NAMALWA (cell line): Measurements from ENCODE around the gene FSTL3.
"Not testable (repeated sequence)": the region's sequence is repeated elsewhere in the genome, so short reads cannot be mapped to it uniquely, and the experiment has no call there.

Experiments
- DNase-seq: peaks from one replicate; pipeline ENCODE4 v3.0.0-alpha.2; 2015; ENCODE audit warnings: low spot score

Gene FSTL3

DNA sequence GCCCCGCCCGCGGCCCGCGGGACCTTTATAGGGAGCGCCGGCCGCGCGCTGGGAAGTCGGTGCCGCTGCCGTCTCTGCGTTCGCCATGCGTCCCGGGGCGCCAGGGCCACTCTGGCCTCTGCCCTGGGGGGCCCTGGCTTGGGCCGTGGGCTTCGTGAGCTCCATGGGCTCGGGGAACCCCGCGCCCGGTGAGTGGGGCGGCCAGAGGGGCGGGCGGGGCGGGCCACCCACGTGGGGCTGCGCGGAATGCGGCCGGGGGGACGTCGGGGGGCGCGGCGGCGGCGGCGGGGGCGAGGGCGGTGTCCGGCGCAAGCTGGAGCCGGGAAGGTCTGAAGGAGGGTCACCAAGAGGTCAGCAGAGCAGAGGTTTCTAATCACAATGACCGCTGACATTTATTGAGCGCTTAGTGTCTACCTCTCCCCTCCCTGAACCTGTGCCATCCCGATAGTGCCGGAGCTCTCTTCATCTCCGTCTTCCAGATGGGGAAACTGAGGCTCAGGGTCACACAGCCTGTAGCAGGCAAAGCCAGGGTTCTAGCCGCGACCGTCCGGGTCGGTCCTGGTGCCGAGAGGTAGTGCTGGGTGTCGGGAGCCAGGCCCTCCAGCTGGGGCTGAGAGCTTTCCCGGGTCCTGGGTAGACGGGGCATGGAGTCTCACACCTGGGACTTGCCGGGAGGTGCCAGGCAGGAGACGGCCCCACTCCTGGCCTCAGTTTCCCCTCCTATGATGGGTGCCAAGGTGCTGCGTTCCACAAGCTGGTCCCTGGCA is at the start of gene FSTL3:
TSS of gene FSTL3 (plus strand) at position 54 of the 767 bp plus-strand sequence. CDS start at position 86, 32 bp downstream.
- DNase-seq = no peak

DNA sequence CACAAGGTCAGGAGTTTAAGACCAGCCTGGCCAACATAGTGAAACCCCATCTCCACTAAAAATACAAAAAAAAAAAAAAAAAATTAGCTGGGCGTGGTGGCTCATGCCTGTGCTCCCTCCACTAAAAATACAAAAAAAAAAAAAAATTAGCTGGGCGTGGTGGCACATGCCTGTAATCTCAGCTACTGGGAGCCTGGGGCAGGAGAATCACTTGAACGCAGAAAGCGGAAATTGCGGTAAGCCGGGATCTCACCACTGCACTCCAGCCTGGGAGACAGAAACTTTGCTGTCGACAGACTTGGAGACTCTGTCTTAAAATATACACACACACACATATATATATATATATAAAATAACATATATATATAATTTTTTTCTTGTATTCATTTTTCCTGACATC is 49.6 kb upstream of the FSTL3 start:
- DNase-seq = not testable (repeated sequence)

DNA sequence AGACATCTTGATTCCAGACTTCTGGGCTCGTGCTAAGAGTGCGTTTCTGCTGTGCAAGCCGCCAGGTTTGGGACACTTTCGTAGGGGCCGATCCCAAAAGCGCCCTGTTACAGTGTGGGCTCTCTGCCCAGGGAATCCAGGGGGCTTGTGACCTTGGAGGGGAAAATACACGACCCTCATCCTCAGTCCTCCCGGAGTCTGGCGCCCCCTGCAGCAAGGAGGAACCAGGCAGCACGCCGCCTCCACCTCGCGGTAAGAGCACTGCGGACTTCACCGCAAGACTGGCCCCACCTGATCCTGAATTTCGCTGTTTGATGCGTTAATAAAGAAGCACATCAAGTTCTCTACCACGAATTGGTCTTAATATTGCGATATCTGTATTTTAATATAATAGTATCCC is 48.0 kb upstream of the FSTL3 start:
- no peak for DNase-seq

DNA sequence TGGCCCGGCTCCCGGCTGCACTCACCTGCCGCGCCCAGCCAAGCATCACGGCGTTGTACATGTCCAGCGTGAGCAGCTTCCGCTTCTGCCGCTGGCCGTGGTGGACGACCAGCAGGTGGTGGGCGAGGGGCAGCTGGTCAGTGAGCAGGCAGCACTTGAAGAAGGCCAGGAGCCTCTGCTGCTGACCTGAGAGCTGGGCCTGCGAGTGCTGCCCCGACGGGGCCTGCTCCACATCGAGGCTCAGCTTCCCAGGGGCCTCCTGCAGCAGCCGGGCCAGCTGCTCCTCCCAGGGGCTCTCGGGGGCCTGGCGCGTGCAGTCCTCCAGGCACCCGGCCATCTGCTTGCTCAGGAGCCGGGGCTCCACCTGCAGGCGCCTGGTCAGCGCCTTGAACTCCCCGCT is 46.7 kb upstream of the FSTL3 start:
- DNase-seq = not testable (repeated sequence)

DNA sequence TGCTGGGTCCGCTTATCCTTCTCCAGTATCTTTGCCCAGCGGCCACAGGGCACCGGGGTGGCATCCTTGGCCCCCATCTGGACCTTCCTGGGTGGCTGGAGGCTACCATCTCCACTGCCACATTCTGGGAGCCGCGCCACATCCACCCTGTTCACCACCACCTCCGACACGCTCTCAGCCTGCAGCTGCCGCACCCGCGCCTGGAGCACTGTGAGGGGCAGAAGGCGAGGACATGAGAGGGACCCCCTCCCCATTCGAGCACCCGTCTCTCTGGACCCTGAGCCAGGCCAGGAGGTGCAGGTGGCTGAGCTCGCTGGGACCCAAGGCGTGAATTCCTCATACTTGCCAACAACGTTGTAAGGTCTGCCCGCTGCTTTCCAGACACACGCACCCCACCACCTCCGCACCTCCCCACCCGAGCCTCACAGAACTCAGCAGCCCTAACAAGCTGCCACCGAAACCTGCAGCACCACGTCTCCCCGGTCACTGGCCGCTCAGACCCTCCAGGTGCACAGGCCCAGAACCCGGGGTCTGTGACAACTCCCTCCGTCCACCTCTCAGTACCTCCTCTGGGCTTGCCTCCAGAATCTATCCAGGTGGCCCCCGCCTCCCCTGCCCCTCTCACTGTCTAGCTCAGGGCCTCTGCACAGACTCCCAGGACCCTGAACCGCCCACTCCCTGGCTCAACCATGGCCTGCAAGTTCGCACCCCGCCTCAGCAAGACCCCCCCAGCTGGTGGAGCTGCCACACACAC is 46.1 kb upstream of the FSTL3 start:
- DNase-seq = no peak

DNA sequence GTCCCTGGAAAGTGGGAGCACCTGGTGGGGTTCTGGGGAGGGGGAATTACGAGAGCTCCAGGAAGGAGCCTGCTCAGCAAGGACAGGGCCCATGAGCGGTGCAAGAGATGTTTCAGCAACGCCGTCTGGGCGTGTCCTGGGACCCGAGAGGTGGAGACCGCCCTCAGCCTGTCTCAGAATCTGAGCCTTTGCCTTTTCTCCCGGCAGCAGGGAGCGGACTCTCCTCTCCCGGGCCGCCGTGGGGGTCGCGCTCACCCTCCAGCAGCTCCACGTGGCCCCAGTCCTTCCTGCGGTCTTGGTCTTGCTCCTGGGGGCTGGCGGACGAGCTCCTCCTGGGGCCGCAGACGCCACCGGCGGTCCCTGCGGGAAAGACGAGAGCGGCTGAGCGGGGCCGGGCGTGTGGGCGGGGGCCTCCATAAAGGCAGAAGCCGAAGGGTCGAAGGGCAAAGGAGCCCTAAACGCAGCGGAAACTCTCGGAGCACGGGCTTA is 43.6 kb upstream of the FSTL3 start:
- DNase-seq = peak; percentile 71

DNA sequence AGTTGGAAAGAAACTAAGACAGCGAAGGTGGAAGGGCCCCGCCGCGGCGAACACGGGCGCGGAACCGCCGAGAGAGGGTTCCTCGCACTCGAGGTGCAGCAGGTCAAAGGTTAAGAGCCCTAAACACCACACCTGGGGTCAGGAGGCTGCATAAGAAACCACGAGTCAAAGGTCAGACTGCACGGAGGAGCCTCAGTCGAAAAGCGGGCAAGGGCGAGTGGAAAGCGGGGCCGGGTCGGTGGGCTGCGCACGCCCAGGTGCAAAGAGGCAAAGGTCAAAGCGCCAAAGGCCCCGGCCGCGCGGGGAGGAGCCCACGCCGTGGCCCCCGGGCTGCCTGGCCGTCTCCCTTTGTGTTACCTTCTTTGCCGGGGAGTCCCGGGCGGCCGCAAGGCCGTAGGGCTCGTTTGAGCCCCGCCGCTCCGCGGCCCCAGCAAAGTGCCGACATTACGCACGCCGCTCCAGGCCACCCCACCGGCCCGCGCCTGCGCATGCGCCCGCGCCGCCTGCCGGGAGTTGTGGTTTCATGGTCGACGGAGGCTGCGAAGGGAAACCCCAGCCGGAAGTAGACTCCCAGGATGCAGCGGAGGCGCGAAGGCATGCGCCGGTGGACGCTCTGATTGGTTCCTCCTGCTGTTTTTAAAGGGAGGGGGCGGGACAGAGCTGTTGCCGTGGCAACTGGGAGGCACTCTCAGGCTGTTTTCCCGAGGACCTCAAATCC is 43.0 kb upstream of the FSTL3 start, which contains the start of gene POLRMT:
TSS of gene POLRMT (minus strand) at position 470 of the 718 bp plus-strand sequence. CDS start at position 445, 25 bp downstream.
- peak; percentile 98 for DNase-seq

DNA sequence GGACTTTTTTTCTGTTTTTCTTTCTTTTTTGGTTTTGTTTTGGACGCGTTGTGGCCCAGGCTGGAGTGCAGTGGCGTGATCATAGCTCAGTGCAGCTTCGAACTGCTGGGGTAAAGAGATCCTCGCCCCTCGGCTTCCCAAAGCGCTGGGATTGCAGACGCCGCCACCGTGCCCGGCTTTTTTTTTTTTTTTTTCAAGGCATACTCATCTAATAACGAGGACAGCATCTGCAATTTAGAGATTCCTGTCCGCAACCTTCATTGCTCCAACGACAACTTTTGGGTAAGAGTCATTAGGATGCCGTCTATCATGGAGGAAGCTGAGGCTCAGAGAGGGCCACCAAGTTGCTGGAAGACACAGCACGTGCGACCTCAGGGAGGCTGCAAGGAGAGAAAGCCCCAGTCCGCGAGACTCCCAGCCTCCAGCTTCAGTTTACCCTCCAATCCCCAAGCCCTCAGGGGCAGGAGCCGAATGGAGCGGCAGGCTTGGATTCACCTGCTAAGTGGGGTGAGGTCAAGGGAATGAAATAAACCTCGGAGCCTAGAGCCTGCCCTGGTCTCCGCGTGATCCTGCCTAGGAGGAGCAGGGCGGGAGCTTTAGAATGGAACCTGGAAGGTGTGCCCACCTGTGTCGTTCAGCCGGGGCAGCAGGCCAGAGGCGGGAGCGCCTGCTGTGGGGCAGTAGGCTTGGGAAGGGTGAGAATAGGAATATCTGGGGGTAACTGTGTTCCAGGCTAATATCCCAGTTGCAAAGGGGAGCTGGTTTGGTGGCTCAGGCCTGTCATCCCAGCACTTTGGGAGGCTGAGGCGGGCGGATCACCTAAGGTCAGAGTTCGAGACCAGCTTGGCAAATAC is 42.2 kb upstream of the FSTL3 start:
- DNase-seq = peak; percentile 53

DNA sequence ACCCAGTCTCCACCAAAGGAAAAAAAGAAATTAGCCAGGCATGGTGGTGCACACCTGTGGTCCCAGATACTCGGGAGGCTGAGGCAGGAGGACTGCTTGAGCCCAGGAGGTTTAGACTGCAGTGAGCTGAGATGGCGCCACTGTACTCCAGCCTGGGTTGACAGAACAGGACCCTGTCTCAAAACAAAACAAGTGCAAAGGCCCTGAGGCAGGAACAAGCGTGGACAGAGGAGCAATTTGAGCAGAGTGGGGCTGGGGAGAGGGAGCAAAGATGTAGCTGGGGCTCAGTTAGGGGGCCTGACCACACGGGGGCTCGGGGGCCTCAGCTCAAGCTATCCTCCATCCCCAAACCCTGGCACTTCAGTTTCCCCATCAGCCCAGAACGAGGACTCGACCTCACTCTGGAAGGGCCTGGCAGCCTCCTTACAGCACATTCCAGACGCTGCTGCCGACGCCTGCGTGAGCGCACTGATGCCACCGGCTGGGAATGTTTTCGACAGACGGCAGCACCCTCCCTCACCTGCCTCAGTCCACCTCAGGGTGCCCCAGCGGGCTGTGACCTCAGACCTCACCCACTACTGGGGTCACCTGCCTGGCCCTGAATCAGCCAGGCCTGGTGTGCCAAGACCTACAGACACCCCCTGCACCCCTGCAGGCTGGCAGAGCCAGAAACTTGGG is 41.1 kb upstream of the FSTL3 start:
- no peak for DNase-seq

DNA sequence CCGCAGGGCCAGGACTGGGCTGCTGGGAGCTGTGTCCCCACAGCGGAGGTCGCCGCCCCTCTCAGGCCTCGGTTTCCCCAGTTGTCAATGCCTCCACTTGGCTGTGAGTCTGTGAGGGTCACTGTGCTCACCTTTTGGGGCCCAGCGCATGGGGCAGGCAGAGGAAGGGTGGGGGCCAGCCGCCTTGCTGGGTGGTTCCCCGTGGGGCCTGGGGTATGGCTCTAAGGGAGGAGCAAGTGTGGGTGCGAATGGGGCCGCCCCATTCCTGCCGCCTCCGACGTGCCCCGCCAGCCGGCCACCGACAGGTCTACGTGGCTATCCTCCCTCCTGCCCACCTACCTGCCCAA is 37.3 kb upstream of the FSTL3 start:
- DNase-seq = no peak

DNA sequence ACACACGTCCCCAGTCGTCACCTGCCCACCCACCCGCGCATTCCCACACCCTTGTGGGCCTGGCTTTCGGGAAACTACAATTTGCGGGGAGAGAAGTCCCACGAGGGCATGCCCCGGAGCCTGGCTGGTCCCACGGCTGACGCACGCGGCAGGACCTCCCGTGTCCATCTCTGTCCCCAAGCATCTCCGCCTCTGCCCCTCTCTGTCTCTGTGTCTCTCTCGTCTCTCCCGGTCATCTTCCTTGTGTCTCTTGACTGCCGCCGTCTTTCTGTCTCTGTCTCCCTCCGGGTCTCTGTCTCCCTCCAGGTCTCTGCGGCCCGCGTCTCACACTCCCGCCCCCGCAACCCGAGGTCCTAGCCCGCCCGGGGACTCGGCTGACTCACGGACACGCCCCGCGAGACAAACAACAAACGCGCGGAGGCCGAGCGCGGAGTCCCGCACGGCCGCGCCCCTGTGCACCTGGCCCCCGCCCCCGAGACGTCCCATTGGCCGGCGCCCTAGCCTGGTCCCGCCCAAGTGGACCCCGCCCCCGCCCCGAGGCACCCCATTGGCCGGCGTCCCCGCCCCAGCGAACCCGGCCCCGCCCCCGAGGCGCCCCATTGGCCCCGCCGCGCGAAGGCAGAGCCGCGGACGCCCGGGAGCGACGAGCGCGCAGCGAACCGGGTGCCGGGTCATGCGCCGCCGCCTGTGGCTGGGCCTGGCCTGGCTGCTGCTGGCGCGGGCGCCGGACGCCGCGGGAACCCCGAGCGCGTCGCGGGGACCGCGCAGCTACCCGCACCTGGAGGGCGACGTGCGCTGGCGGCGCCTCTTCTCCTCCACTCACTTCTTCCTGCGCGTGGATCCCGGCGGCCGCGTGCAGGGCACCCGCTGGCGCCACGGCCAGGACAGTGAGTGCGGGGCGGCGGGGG is 36.7 kb upstream of the FSTL3 start, which contains the start of gene FGF22:
TSS of gene FGF22 (plus strand) at position 627 of the 908 bp plus-strand sequence. CDS start at position 674, 47 bp downstream.
- DNase-seq = peak; percentile 89

DNA sequence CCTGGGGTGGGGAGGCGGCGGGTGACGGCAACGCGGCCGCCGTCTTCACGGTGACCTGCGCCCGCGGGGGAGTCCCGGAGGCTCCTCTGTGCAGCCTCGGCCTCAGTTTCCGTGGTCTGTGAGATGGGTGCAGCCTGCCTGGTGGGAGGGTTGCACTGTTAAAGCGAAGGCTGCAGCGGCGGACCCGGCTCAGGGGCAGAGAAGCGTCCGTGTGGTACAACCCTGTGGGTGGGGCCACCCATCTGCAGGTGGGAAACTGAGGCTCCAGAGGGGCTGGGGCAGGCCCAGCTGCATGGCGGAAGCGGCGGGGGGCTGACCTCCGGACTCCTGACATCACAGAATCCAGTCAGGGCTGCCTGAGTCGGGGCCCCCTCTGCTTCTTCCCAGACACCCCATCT is 36.0 kb upstream of the FSTL3 start:
- no peak for DNase-seq

DNA sequence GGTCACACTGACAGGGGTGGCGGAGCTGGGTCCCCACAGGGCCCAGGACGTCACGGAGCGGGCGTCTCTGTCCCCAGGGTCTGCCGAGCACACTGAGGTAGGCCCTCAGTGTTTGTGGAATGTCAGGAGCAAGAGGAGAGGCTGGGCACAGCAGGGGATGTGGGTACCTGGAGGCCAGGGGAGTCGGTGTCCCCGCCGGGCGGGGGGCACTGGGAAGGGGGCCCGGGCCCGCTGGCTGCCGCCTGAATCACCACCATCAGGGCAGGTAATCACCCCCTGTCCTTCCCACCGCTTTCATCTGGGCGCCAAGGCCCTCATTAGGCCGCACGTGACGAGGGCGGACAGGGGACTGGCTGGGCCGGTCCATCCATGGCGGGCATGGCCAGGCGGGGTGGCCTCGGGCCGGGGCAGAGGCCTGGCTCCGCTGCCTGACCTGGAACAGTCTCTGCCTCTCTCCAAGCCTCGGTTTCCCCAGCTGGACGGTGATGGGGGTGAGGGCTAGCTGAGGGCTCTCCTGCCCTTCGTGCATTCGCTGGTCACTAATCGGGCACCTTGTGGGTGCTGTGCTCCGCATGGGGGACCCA is 35.5 kb upstream of the FSTL3 start:
- no peak for DNase-seq

DNA sequence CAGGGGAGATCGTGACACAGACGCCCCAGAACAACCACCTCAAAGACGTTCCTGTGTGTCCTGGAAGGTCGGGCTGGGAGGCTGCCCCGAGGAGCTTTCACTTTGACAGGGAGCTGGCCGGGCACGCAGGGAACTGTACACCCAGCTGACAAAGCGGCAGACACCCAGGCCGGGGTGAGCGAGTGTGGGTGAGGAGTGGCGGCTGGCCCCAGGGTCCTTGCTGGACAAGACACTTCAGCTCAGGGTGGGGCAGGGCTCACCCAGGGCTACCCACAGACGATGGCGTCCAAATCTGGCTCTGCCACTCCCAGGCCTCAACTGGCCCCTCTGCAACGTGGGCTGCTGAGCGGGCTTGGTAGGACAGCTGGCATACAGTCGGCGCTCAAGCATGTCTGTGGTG is 34.5 kb upstream of the FSTL3 start:
- no peak for DNase-seq

DNA sequence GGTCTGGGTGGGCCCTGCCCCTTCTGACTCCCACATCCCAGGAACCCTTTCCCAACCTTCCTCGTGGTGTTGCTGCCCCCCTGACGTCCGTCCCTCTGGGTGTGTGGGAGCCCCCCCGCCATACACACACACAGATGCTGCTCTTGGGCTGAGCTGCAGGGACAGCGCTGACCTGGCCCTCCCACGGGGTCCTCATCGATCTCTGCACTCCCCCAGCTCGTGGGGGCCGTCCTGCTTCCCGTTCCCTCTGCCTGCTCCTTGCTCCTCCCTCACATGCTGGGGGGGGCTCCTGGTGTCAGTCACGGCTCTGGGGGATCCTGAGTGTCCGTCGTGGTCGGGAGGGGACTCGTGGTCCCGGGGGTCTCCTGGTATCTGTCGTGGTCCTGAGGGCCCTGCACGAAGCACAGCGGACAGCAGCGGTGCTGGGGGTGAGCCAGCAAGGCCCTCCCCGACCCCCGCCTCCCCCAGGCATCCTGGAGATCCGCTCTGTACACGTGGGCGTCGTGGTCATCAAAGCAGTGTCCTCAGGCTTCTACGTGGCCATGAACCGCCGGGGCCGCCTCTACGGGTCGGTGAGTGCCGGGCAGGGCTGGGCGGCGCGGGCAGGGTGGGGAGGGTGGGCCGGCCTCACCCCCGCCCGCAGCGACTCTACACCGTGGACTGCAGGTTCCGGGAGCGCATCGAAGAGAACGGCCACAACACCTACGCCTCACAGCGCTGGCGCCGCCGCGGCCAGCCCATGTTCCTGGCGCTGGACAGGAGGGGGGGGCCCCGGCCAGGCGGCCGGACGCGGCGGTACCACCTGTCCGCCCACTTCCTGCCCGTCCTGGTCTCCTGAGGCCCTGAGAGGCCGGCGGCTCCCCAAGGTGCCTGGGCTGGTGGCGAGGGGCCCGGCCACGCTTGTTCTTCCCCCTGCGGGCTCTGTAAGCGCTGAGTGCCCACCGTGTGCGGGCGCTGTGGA is 33.1 kb upstream of the FSTL3 start:
- DNase-seq = no peak

DNA sequence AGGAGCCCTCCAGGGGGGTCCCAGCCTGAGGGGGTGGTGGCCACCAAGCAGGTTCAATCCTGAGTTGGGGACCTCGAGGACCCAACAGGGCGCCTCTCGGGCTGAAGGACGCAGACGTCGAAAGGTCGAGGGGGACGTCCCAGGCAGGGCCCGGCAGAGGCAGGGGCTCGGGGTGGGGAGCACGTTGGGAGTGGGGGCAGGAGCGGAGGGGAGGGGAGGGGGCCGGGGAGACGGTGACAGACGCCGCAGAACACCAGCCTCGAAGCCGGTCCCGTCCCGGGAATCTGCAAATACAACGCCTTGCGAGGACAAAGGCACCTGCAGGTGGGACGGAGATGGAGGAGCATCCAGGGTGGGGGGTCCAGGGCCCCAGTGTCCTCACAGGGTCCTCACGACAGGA is 32.5 kb upstream of the FSTL3 start:
- DNase-seq = no peak

DNA sequence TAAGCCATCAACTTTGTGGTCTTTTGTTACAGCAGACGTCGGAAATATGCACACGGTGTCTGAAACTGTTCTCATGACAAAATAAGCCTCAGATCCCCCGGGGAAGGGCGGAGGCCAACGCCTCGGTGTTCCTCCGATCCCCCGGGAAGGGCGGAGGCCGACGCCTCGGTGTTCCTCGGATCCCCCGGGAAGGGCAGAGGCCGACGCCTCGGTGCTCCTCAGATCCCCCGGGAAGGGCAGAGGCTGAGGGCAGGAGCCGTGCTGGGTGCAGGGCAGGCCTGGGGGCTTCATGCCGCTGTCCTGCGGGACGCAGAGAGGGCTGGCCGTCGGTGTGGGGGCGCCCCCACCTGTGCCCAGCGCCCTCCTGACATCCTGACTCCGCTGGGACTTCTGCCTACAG is 31.8 kb upstream of the FSTL3 start:
- DNase-seq = no peak

DNA sequence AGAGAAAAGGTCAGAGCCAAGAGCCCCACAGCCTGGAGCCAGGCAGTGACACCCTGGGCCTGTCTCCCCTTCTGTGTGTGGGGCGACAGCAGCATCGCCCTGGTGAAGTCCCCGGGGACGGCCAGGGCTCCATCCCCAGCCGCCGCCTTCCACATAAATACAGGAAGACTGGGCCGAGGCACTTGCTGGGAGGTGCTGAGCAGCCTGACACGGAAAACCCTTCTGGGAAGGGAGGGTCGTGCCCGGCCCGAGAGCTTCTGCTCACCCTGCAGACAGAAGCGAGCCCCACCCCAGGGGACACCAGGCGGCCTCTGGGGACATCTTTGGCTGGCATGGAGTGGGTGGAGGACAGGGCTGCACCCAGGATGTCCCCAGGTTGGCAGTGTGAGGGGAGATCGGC is 31.4 kb upstream of the FSTL3 start:
- DNase-seq = no peak
